ENCODE results near the gene STK33.
A peak's percentile ranks its signal among the peaks of the same experiment; 100 is the strongest.

The STK33 gene

DNA sequence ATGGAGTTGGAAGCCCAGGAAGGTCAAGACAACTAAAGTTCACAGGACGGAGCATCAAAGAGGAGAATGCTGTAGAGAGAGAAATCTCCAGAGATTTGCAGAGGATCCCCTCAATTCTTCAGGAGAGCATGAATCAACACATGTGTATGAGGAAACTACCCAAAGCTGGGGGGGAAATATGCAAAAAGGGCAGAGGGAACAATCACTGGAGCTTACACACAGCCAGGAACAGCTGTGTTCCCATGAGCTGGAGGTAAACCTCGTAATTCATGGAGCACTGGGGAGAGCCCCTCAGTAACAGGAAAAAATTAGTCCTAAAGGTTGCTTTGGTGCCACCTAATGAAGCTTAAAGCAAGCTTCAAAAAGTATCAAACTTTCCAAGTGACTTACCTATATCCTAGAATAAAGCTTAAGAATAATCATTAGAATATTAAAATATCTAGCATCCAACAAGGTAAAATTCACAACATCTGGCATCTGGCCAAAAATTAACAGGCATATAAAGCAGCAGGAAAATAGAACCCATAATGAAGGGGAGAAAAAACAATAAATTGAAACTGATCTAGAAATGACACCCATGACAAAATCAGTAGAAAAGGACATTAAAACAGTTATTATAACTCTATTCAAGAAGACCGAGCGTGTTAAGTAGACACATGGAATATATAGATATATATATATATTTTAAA lies 134.2 kb downstream of the STK33 start:
- no peaks in the 10 kb centered on the region for H3K36me3 Mint-ChIP-seq
- ATAC-seq (no peak), DNase-seq (ENCODE audit: low spot score in 2 of 2) (no peak)
- no peak overlapping the region for H3K4me3 Mint-ChIP-seq
- H3K9me3 Mint-ChIP-seq = no peaks in the 10 kb centered on the region
- no peak overlapping the region for H3K27ac Mint-ChIP-seq
- no peaks in the 10 kb centered on the region for H3K4me1 Mint-ChIP-seq

GRCh38 chr11:8442301-8442700 lies 151.7 kb downstream of the STK33 start:
- Mint-ChIP-seq H3K4me1 (no peaks in the 10 kb centered on the region), H3K9me3 (no peaks in the 10 kb centered on the region), H3K36me3 (no peaks in the 10 kb centered on the region), H3K4me3 (no peak overlapping the region), H3K27ac (no peak overlapping the region)
- DNase-seq (ENCODE audit: low spot score in 2 of 2) (no peak), ATAC-seq (no peak)

- Mint-ChIP-seq H3K4me1 (no peaks in the 10 kb centered on the region), H3K27ac (no peak overlapping the region), H3K4me3 (no peak overlapping the region), H3K9me3 (no peaks in the 10 kb centered on the region), H3K36me3 (no peaks in the 10 kb centered on the region)
- DNase-seq (ENCODE audit: low spot score in 2 of 2) (no peak), ATAC-seq (no peak)
Observed at GRCh38 chr11:8440649-8441048, 153.4 kb downstream of the STK33 start.

DNA sequence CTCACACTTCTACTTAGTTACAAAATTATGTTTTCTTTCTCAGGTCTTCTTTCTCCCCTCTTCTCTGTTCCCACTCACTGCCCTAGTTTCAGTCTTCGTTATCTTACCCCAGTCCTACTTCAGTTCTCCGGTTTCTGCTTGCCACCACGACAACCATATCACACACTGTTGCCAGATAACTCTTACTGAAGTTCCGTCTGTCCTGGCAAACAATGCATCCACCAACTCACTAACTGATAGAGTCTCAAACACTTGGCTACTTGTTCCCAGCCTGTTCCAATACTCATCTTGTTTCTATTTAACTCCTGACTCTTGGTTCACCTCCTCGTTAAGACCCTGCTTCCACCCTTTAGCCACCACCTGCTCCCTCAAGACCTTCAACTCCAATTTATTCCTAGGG lies 164.5 kb downstream of the STK33 start:
- Mint-ChIP-seq H3K4me1 (no peaks in the 10 kb centered on the region), H3K36me3 (no peaks in the 10 kb centered on the region)

GRCh38 chr11:8426076-8426475 lies 168.0 kb downstream of the STK33 start:
- DNase-seq (ENCODE audit: low spot score in 2 of 2) (no peak), ATAC-seq (no peak)
- Mint-ChIP-seq H3K9me3 (no peaks in the 10 kb centered on the region), H3K36me3 (no peaks in the 10 kb centered on the region), H3K4me1 (no peaks in the 10 kb centered on the region), H3K4me3 (no peak overlapping the region), H3K27ac (no peak overlapping the region)

More for the DNA sequence above, 164.5 kb downstream of the STK33 start:
- no peak overlapping the region for H3K4me3 Mint-ChIP-seq
- ATAC-seq = no peak
- no peak for DNase-seq (ENCODE audit: low spot score in 2 of 2)
- H3K27ac Mint-ChIP-seq = no peak overlapping the region
- no peaks in the 10 kb centered on the region for H3K9me3 Mint-ChIP-seq

DNA sequence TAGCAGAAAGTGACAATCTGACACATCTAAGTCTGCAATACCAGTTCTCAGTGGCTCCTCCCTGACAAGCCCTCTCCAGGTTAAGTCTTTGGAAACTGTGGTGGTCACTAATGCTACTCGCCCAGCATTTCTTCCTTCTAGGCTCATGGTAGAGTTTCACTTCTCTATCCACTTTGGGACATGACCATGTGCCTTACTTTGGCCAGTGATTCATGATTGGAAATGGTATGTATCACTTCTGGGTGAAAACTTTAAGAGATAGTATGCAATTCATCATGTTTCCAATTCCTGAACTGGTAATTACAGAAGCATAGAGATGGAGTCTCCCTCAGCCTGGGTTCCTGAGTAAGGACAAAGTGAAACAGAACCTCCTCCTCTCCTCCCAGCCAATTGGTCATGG lies 178.8 kb downstream of the STK33 start:
- Mint-ChIP-seq H3K36me3 (no peaks in the 10 kb centered on the region), H3K4me1 (no peaks in the 10 kb centered on the region), H3K4me3 (no peak overlapping the region), H3K9me3 (no peaks in the 10 kb centered on the region), H3K27ac (no peak overlapping the region)
- no peak for DNase-seq (ENCODE audit: low spot score in 2 of 2)
- no peak for ATAC-seq

GRCh38 chr11:8408151-8408941 lies 185.7 kb downstream of the STK33 start:
- H3K27ac Mint-ChIP-seq = no peak overlapping the region
- H3K9me3 Mint-ChIP-seq = no peaks in the 10 kb centered on the region
- H3K4me3 Mint-ChIP-seq = no peak overlapping the region
- H3K4me1 Mint-ChIP-seq = no peaks in the 10 kb centered on the region
- H3K36me3 Mint-ChIP-seq = no peaks in the 10 kb centered on the region
- ATAC-seq (no peak), DNase-seq (ENCODE audit: low spot score in 2 of 2) (no peak)

DNA sequence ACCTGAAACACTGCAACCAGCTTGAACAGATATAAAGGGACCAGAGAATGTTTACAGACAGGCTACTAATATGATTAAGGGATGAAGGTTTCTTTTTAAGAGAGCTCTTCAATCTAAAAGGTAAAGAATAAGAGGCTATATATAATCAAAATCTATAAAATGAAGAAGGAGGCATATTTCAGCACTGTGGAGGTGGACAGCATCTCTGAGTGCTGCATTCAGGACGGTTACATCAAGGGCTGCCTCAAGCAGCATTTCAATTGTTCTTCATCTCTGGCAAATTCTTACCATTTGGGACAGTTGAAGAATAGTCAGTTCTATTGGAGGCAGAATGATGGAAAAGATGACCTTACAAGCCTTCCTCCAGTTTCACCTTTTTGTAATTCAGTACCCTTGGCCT lies 190.7 kb downstream of the STK33 start:
- DNase-seq (ENCODE audit: low spot score in 2 of 2) (no peak), ATAC-seq (no peak)
- no peaks in the 10 kb centered on the region for H3K9me3 Mint-ChIP-seq
- H3K27ac Mint-ChIP-seq = no peak overlapping the region
- H3K36me3 Mint-ChIP-seq = no peaks in the 10 kb centered on the region
- no peaks in the 10 kb centered on the region for H3K4me1 Mint-ChIP-seq
- H3K4me3 Mint-ChIP-seq = no peak overlapping the region

GRCh38 chr11:8392886-8393285 lies 201.1 kb downstream of the STK33 start:
- no peaks in the 10 kb centered on the region for H3K9me3 Mint-ChIP-seq
- H3K27ac Mint-ChIP-seq = no peak overlapping the region
- H3K4me1 Mint-ChIP-seq = no peaks in the 10 kb centered on the region
- H3K4me3 Mint-ChIP-seq = no peak overlapping the region
- ATAC-seq = no peak
- no peaks in the 10 kb centered on the region for H3K36me3 Mint-ChIP-seq
- no peak for DNase-seq (ENCODE audit: low spot score in 2 of 2)

- DNase-seq (ENCODE audit: low spot score in 2 of 2) = no peak
- H3K4me3 Mint-ChIP-seq = no peak overlapping the region
- H3K9me3 Mint-ChIP-seq = no peaks in the 10 kb centered on the region
- no peaks in the 10 kb centered on the region for H3K36me3 Mint-ChIP-seq
- no peak for ATAC-seq
- H3K4me1 Mint-ChIP-seq = no peaks in the 10 kb centered on the region
- H3K27ac Mint-ChIP-seq = no peak overlapping the region
Observed at GRCh38 chr11:8392166-8392565, 201.9 kb downstream of the STK33 start.

GRCh38 chr11:8390851-8391612 lies 203.0 kb downstream of the STK33 start:
- H3K4me1 Mint-ChIP-seq = no peaks in the 10 kb centered on the region
- H3K4me3 Mint-ChIP-seq = no peak overlapping the region
- H3K36me3 Mint-ChIP-seq = no peaks in the 10 kb centered on the region
- ATAC-seq (no peak), DNase-seq (ENCODE audit: low spot score in 2 of 2) (no peak)
- no peak overlapping the region for H3K27ac Mint-ChIP-seq
- H3K9me3 Mint-ChIP-seq = no peaks in the 10 kb centered on the region

DNA sequence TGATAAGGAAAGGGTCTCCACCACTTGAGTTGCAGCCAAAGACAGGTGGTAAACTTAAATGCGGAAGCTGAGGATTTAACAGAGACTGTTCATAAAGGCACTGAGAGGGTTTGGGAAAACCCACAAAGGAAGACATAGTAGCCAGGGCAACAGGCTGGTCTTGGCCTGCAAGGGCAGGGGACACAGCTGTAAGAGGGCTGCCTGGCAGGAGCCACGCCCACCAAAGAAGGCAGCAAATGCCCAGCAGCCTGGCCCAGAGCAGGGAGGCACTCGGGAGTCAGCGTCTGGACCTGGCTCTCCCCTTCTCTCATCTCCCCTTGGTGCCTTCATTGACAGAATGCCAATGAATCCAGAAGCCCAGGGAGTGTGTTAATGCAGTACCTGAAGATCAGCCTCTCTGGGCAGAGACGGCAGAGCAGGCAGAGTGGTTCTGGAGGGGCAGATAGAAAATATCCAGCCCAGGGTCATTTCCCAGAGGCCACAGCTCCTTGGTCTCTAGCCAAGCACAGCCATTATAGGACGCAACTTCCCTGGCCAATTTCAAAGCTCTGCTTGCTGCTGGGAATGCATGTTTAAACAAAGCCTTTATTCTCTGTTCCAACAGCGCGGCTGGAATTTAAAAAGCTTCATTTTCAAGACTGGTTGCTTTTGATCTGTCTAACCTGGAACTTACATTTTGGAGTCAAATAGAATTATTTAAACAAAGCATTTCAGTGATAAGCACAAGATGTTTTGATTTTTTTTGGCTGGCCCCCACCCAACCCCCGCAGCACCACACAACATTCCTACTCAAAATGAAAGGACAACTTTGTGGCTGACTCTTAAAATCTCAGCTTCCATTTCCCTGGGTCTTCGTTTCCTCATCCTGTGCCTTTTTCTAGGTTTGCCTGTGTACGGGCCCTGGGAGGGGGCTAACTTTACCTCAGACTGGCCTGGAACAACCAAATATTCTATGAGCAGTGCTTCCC lies 204.7 kb downstream of the STK33 start:
- no peaks in the 10 kb centered on the region for H3K36me3 Mint-ChIP-seq
- DNase-seq (ENCODE audit: low spot score in 2 of 2) = no peak
- H3K27ac Mint-ChIP-seq = no peak overlapping the region
- H3K4me1 Mint-ChIP-seq = no peaks in the 10 kb centered on the region
- no peak overlapping the region for H3K4me3 Mint-ChIP-seq
- H3K9me3 Mint-ChIP-seq = no peaks in the 10 kb centered on the region
- ATAC-seq = peak; percentile 36

DNA sequence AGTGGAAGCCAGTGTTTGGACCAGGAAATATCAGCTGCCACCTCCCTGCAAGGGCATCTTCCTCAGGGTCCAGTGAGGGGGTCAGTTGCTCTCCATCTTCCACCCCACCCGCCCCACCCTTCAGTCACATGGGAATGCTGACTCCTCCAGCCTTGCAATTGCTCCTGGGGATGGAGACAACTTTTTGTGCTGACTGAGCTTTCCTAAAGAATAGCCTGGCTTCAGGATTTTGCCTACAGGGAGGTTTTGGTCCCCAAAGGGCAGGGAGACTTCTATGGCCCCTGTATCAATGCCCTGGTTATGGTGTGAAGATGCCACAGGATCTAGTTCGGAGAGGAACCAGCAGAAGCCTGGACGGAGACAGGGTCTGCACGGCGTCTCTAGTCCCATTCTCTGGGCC lies 206.3 kb downstream of the STK33 start:
- H3K4me1 Mint-ChIP-seq = no peaks in the 10 kb centered on the region
- no peak for ATAC-seq

GRCh38 chr11:8387141-8387540 lies 206.9 kb downstream of the STK33 start:
- Mint-ChIP-seq H3K4me1 (no peaks in the 10 kb centered on the region), H3K27ac (no peak overlapping the region), H3K4me3 (no peak overlapping the region), H3K36me3 (no peaks in the 10 kb centered on the region), H3K9me3 (no peaks in the 10 kb centered on the region)
- no peak for DNase-seq (ENCODE audit: low spot score in 2 of 2)
- no peak for ATAC-seq

More for the DNA sequence above, 206.3 kb downstream of the STK33 start:
- Mint-ChIP-seq H3K9me3 (no peaks in the 10 kb centered on the region), H3K36me3 (no peaks in the 10 kb centered on the region), H3K27ac (no peak overlapping the region), H3K4me3 (no peak overlapping the region)
- no peak for DNase-seq (ENCODE audit: low spot score in 2 of 2)
